GM23338 (cell line): ENCODE measurements around the gene AMPD2. TPM values are rescaled to one million over a fixed set of nuclear protein-coding genes. Genes with fewer than 3 reads are reported as not detected.

Experiments used
- ATAC-seq: fragments of 200-7000 bp; cut with Tn5 transposase; 3 replicates; pipeline ENCODE4 v1.9.1; 2020
- DNase-seq: peaks from one replicate; pipeline ENCODE4 v3.0.0-alpha.2; 2015; ENCODE audit warnings: low spot score
- H2AFZ ChIP-seq: fragments of 200-600 bp; sonication (generic); 2 replicates; pipeline ENCODE4 v1.8.0; 2016; ENCODE audit warnings: antibody characterized with exemption, mild to moderate bottlenecking, moderate library complexity
- H3F3A ChIP-seq: fragments of 200-600 bp; sonication (generic); replicated peaks from 2 replicates; pipeline ENCODE4 v1.8.0; 2017; ENCODE audit warnings: antibody characterized with exemption, mixed run types, low read depth
- H3K27ac ChIP-seq: fragments of 200-600 bp; sonication (generic); 2 replicates; pipeline ENCODE4 v1.6.1; 2016; ENCODE audit warnings: low read depth
- H3K27me3 ChIP-seq: fragments of 200-600 bp; sonication (generic); 2 replicates; pipeline ENCODE4 v1.8.0; 2016; ENCODE audit warnings: mild to moderate bottlenecking, mixed run types, moderate library complexity; ENCODE audit not compliant: insufficient read depth
- H3K36me3 ChIP-seq: fragments of 200-600 bp; sonication (generic); 2 replicates; pipeline ENCODE4 v1.8.0; 2016; ENCODE audit warnings: mild to moderate bottlenecking; ENCODE audit not compliant: insufficient read depth
- H3K4me1 ChIP-seq: fragments of 200-600 bp; sonication (generic); 2 replicates; pipeline ENCODE4 v1.8.0; 2016; ENCODE audit warnings: mild to moderate bottlenecking, moderate library complexity; ENCODE audit not compliant: insufficient read depth
- H3K4me2 ChIP-seq: fragments of 200-600 bp; sonication (generic); 2 replicates; pipeline ENCODE4 v1.7.1; 2017; ENCODE audit warnings: mixed run types
- H3K4me3 ChIP-seq: fragments of 200-600 bp; sonication (generic); 2 replicates; pipeline ENCODE4 v1.6.1; 2016; ENCODE audit warnings: mixed run types
- H3K79me2 ChIP-seq: fragments of 200-600 bp; sonication (generic); replicated peaks from 2 replicates; pipeline ENCODE4 v1.8.0; 2017; ENCODE audit warnings: mild to moderate bottlenecking; ENCODE audit not compliant: insufficient read depth
- H3K9me2 ChIP-seq: fragments of 200-600 bp; sonication (generic); 2 replicates; pipeline ENCODE4 v1.8.0; 2017; ENCODE audit not compliant: insufficient read depth
- H4K20me1 ChIP-seq: fragments of 200-600 bp; sonication (generic); replicated peaks from 2 replicates; pipeline ENCODE4 v1.8.0; 2017; ENCODE audit warnings: mild to moderate bottlenecking; ENCODE audit not compliant: insufficient read depth
- H3K27ac Mint-ChIP-seq: 2 replicates; pipeline ENCODE4 v1.8.0; 2020; ENCODE audit warnings: inconsistent platforms, mild to moderate bottlenecking, moderate library complexity, mixed read lengths
- H3K27me3 Mint-ChIP-seq: 3 replicates; pipeline ENCODE4 v1.8.0; 2022; ENCODE audit warnings: low read depth, mild to moderate bottlenecking, moderate library complexity, mixed read lengths, inconsistent platforms; ENCODE audit not compliant: insufficient read depth, poor library complexity
- H3K36me3 Mint-ChIP-seq: 3 replicates; pipeline ENCODE4 v1.8.0; 2021; ENCODE audit warnings: low read depth, mild to moderate bottlenecking, inconsistent platforms, moderate library complexity, mixed read lengths
- H3K4me1 Mint-ChIP-seq: 3 replicates; pipeline ENCODE4 v1.8.0; 2020; ENCODE audit warnings: mild to moderate bottlenecking, inconsistent platforms, mixed read lengths
- H3K4me3 Mint-ChIP-seq: 3 replicates; pipeline ENCODE4 v1.8.0; 2021; ENCODE audit warnings: moderate library complexity, mild to moderate bottlenecking, inconsistent platforms, mixed read lengths
- H3K9me3 Mint-ChIP-seq: 3 replicates; pipeline ENCODE4 v1.8.0; 2020; ENCODE audit warnings: moderate library complexity, mild to moderate bottlenecking, inconsistent platforms, mixed read lengths
- EZH2 ChIP-seq: fragments of 200-600 bp; sonication (generic); IDR thresholded peaks from one replicate; pipeline ENCODE4 v1.8.0; 2017; ENCODE audit warnings: antibody characterized with exemption, mild to moderate bottlenecking, low read depth; ENCODE audit not compliant: unreplicated experiment
- NANOG ChIP-seq: IDR thresholded peaks from 2 replicates; pipeline ENCODE4 v1.6.1; 2016; ENCODE audit warnings: antibody characterized with exemption, borderline replicate concordance
- REST ChIP-seq: IDR thresholded peaks from one replicate; pipeline ENCODE4 v1.6.1; 2018; ENCODE audit warnings: antibody characterized with exemption; ENCODE audit not compliant: unreplicated experiment
- STAT1 ChIP-seq: IDR thresholded peaks from one replicate; pipeline ENCODE4 v1.6.1; 2016; ENCODE audit warnings: antibody characterized with exemption; ENCODE audit not compliant: unreplicated experiment
- ZNF114 ChIP-seq: fragments of 250-450 bp; sonication (Bioruptor Pico); IDR thresholded peaks from 2 replicates; pipeline ENCODE4 v1.5.0; 2020; ENCODE audit warnings: mild to moderate bottlenecking, moderate library complexity
- ZNF462 ChIP-seq: fragments of 250-450 bp; sonication (Bioruptor Pico); IDR thresholded peaks from 2 replicates; pipeline ENCODE4 v1.5.0; 2020; ENCODE audit warnings: mild to moderate bottlenecking, moderate library complexity
- polyA plus RNA-seq: library from polyadenylated mRNA; unstranded; fragments of >200 nt; fragmentation: Nextera tagmentation; extraction: Ambion mirVana; gene quantifications from 2 replicates; pipeline ENCODE4 v1.2.1, GENCODE V29; 2016
- total RNA-seq: library from RNA; depleted of rRNA; stranded (reverse); fragments of >200 nt; shearing (Covaris generic); gene quantifications from 2 replicates; pipeline ENCODE4 v1.2.3, GENCODE V29; 2014

The AMPD2 gene
- total and polyA plus RNA-seq, 2 experiments from 2014 or later: 24.5 to 62.1 TPM

- H3K79me2 ChIP-seq: peaks cover 37% of the 10 kb centered on the region
Observed at GRCh38 chr1:109622137-109622892, 2.7 kb downstream of the AMPD2 start.

More at GRCh38 chr1:109622137-109622892, 2.7 kb downstream of the AMPD2 start:
- Histone ChIP-seq H3K4me2 (no peak overlapping the region), H3K27me3 (no peaks in the 10 kb centered on the region), H4K20me1 (peaks cover 4% of the 10 kb centered on the region; the same call in 1 of the 2 replicates), H3K4me3 (no peak overlapping the region), H3K9me2 (no peaks in the 10 kb centered on the region), H3F3A (no peaks in the 10 kb centered on the region), H3K27ac (no peak overlapping the region), H2AFZ (no peak overlapping the region), H3K4me1 (peaks cover 17% of the 10 kb centered on the region), H3K36me3 (no peaks in the 10 kb centered on the region)
- Mint-ChIP-seq H3K27ac (no peak overlapping the region; the same call in 1 of the 2 replicates), H3K4me1 (peaks cover 41% of the 10 kb centered on the region), H3K9me3 (no peaks in the 10 kb centered on the region), H3K27me3 (peaks cover 7% of the 10 kb centered on the region), H3K36me3 (peaks cover 4% of the 10 kb centered on the region), H3K4me3 (peak overlapping the region; percentile 95)
- DNase-seq: no peak
- TF ChIP-seq REST (no peak), ZNF114 (CRISPR knock-in tag) (no peak), STAT1 (no peak), EZH2 (no peak), ZNF462 (CRISPR knock-in tag) (no peak), NANOG (no peak)
- ATAC-seq: no peak
